Parathyroid adenoma (tissue), 2 donors: ENCODE data around the gene SLC25A29.

Experiments used
- H2AFZ ChIP-seq: fragments of 300-600 bp; sonication (generic); one replicate; pipeline ENCODE4 v1.7.0; 2017; ENCODE audit warnings: antibody characterized with exemption, mild to moderate bottlenecking
- H3K27ac ChIP-seq: fragments of 300-600 bp; sonication (generic); one replicate; pipeline ENCODE4 v1.7.0; 2017
- H3K27me3 ChIP-seq: fragments of 300-600 bp; sonication (generic); one replicate; pipeline ENCODE4 v1.7.0; 2017; ENCODE audit warnings: low read length; ENCODE audit not compliant: control insufficient read depth, insufficient read depth
- H3K36me3 ChIP-seq: fragments of 300-600 bp; sonication (generic); one replicate; pipeline ENCODE4 v1.7.0; 2017; ENCODE audit warnings: low read length; ENCODE audit not compliant: control insufficient read depth, insufficient read depth
- H3K4me1 ChIP-seq: fragments of 300-600 bp; sonication (generic); one replicate; pipeline ENCODE4 v1.7.0; 2017; ENCODE audit warnings: control low read depth
- H3K4me2 ChIP-seq: fragments of 300-600 bp; sonication (generic); one replicate; pipeline ENCODE4 v1.7.0; 2017; ENCODE audit warnings: low read length
- H3K4me3 ChIP-seq: fragments of 300-600 bp; sonication (generic); one replicate; pipeline ENCODE4 v1.7.0; 2017; ENCODE audit warnings: low read depth, low read length
- H3K79me2 ChIP-seq: fragments of 300-600 bp; sonication (generic); one replicate; pipeline ENCODE4 v1.7.0; 2017; ENCODE audit warnings: control low read depth
- H3K9ac ChIP-seq: fragments of 300-600 bp; sonication (generic); one replicate; pipeline ENCODE4 v1.7.0; 2017; ENCODE audit warnings: mild to moderate bottlenecking
- H3K9me3 ChIP-seq: fragments of 300-600 bp; sonication (generic); one replicate; pipeline ENCODE4 v1.7.0; 2017; ENCODE audit warnings: low read length; ENCODE audit not compliant: control insufficient read depth
- TF ChIP-seq, protein P1 (sequence below): fragments of 300-600 bp; sonication (generic); IDR thresholded peaks from one replicate; pipeline ENCODE4 v1.7.0; 2017; ENCODE audit warnings: antibody characterized with exemption, mild to moderate bottlenecking
- donor health status: primary hyperparathyroidism.

SLC25A29 gene, protein sequence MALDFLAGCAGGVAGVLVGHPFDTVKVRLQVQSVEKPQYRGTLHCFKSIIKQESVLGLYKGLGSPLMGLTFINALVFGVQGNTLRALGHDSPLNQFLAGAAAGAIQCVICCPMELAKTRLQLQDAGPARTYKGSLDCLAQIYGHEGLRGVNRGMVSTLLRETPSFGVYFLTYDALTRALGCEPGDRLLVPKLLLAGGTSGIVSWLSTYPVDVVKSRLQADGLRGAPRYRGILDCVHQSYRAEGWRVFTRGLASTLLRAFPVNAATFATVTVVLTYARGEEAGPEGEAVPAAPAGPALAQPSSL

DNA sequence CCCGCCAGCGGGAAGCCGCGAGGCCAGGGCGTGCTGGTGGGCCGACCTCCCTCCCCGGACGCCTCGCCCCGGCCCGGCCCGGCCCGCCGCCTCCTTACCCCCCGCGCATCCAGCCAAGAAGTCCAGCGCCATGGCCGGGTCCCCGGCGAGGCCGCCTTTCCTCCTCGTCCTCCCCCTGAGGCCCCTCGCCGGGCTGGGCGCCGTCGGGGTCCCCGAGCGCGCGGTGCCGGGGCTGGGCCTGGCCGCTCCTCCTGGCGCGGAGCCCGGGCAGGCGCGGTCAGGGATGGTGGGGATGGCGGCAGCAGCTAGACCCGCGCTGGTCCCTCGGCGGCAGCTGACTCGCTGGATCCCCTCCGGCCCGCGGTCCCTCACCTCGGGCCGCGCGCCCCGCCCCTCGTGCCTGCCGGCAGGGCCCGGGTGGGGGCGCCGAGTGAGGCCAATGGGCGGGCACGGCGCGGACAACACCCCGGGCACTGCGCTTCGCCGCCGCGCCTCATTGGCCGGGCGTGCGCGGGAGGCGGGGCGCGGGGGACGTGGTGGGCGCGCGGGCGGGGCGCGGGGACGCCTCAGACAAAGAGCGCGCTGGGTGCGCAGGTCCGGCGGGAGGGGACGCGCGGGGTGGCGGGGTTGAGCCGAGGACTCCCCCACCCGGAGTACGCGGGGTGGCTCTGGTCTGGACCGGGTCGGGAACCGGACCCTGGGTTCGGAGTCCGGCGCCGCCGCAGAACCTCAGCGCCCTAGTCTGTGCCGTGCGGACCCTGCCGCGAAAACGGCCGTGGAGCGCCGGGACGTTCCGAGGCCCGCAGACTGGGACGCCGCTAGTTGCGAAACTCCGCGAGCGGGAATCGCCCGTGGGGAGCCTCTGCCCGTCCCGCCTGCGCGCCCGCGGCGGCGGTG is at the start of gene SLC25A29:
Gene SLC25A29, minus strand, starts transcription at position 344 of the 897 bp plus-strand sequence. Its CDS starts 212 bp downstream, at position 132.
- Histone ChIP-seq H3K4me1 (peaks cover 5% of the 10 kb centered on the region), H3K4me3 (peak within 1 kb of the TSS; percentile 53)

DNA sequence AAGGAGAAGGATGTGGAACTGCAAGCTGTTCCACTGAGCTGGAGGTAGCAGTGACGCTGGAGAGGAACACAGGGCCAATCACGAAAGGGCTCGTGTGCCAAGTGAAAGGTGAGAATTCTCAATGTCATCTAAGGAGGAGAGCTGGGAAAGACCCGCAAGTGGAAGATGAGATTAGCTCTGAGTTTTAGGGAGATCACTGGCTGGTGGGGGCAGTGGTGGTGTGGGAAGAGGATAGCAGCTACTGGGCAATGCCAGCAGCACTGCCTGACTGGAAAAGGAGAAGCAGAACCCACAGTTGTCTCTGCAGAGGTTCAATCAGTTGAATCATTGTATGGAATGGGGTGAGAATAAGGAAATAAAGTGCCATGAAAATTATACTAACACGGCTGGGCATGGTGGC is 44.7 kb upstream of the SLC25A29 start:
- H3K27me3 ChIP-seq = no peaks in the 10 kb centered on the region
- TF ChIP-seq, protein P1, sequence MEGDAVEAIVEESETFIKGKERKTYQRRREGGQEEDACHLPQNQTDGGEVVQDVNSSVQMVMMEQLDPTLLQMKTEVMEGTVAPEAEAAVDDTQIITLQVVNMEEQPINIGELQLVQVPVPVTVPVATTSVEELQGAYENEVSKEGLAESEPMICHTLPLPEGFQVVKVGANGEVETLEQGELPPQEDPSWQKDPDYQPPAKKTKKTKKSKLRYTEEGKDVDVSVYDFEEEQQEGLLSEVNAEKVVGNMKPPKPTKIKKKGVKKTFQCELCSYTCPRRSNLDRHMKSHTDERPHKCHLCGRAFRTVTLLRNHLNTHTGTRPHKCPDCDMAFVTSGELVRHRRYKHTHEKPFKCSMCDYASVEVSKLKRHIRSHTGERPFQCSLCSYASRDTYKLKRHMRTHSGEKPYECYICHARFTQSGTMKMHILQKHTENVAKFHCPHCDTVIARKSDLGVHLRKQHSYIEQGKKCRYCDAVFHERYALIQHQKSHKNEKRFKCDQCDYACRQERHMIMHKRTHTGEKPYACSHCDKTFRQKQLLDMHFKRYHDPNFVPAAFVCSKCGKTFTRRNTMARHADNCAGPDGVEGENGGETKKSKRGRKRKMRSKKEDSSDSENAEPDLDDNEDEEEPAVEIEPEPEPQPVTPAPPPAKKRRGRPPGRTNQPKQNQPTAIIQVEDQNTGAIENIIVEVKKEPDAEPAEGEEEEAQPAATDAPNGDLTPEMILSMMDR = no peak
- H3K36me3 ChIP-seq = no peaks in the 10 kb centered on the region

More for the DNA sequence above, at the start of gene SLC25A29:
- no peaks in the 10 kb centered on the region for H3K27me3 ChIP-seq
- H3K4me2 ChIP-seq = peak within 1 kb of the TSS; percentile 80
- H2AFZ ChIP-seq = peak within 1 kb of the TSS; percentile 99
- TF ChIP-seq, protein P1 = no peak
- H3K27ac ChIP-seq = peak within 1 kb of the TSS; percentile 42
- no peak within 1 kb of the TSS for H3K9ac ChIP-seq
- H3K79me2 ChIP-seq = no peaks in the 10 kb centered on the region
- H3K36me3 ChIP-seq = no peaks in the 10 kb centered on the region
- H3K9me3 ChIP-seq = no peaks in the 10 kb centered on the region

DNA sequence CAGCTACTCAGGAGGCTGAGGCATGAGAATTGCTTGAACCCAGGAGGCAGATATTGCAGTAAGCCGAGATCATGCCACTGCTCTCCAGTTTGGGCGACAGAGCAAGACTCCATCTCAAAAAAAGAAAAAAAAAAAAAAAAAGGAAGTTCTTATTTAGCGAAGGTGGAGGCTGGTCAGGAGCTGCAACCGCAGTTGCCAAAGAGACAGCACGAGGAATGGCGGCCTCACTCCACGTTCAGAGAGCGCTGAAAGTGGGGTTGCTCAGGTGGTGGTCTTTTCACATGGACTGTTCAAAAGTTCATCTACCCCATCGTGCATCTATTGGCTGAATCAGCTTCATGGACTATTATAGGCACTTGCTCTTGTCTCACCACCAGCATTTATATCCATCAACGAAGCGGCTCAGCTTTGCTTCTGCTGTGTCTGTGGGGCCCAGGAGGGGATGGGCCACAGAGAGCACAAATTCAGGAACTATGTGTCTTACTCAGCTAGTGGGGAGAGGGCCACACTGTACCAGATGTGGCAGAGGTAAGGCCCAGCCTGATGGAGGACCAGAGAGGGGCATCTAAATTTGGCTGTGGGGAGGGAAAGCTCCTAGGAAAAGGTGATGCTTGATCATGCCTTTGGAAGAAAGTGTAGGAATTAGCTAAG is 44.2 kb upstream of the SLC25A29 start:
- no peaks in the 10 kb centered on the region for H3K27me3 ChIP-seq
- no peak overlapping the region for H2AFZ ChIP-seq
- no peaks in the 10 kb centered on the region for H3K9me3 ChIP-seq
- H3K27ac ChIP-seq = no peak overlapping the region
- H3K4me1 ChIP-seq = no peaks in the 10 kb centered on the region
- no peak overlapping the region for H3K4me3 ChIP-seq
- H3K79me2 ChIP-seq = no peaks in the 10 kb centered on the region
- no peaks in the 10 kb centered on the region for H3K36me3 ChIP-seq
- no peak overlapping the region for H3K4me2 ChIP-seq
- TF ChIP-seq, protein P1 = no peak
- no peak overlapping the region for H3K9ac ChIP-seq

More for the DNA sequence above, 44.7 kb upstream of the SLC25A29 start:
- Histone ChIP-seq H3K27ac (no peak overlapping the region), H2AFZ (no peak overlapping the region), H3K4me3 (no peak overlapping the region), H3K4me2 (no peak overlapping the region), H3K79me2 (no peaks in the 10 kb centered on the region), H3K9me3 (no peaks in the 10 kb centered on the region), H3K9ac (no peak overlapping the region), H3K4me1 (no peaks in the 10 kb centered on the region)

DNA sequence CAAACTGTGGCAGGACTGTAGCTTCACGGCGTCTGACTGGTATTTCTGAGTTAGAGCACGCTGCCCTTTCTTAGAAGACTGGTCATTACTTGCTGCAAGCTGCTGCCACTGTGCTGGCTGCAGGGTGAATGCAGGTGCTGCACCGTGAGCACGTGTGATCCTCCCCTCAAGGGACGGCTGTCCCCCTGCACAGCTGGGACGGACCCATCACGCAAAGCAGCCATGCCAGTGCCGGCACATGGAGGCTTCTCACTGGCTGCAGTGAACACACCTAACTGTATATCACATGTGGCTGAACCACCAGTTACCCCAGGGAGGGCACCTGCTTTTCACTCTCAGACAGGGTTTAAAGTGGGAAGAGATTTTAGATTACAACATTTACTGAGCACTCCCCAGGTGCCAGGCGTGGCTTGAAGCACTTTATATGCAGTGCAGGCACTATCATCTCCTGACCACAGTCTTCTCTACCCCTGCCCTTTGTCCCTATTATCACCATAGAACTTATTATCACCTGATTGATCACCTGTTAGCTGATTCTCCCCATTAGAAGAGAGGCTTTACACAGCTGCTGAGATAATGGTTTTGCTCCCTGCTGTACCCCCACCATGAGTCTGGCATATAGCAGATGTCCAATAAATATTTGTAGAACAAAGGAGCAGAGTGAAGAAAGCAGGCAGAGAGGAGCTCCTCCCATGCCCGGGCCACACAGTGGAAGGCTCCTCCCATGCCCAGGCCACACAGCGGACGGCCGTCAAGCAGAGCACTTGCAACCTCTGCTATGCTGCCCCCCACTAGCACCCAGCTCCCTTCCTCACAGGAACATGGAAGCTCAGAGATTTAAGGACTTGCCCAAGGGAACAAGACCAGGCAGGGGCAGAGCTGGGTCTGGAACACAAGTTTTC is 42.8 kb upstream of the SLC25A29 start:
- Histone ChIP-seq H3K36me3 (no peaks in the 10 kb centered on the region), H3K4me2 (no peak overlapping the region), H3K4me1 (no peaks in the 10 kb centered on the region), H3K4me3 (no peak overlapping the region), H3K27ac (no peak overlapping the region), H3K9ac (no peak overlapping the region), H3K79me2 (no peaks in the 10 kb centered on the region), H3K27me3 (no peaks in the 10 kb centered on the region), H3K9me3 (no peaks in the 10 kb centered on the region), H2AFZ (no peak overlapping the region)
- TF ChIP-seq, protein P1 = no peak
